H1 (cell line): ENCODE data around the gene DNAAF8. TPM values are rescaled to one million over a fixed set of nuclear protein-coding genes. Genes with fewer than 3 reads are reported as not detected.
A peak's percentile ranks its signal among the peaks of the same experiment; 100 is the strongest.

Experiments used
- CTCF ChIA-PET: fragments of 300-600 bp; sonication (Branson Sonifier 250); formaldehyde crosslinking; loops from one replicate; lab custom pipeline; 2021; ENCODE audit not compliant: partially characterized antibody; lab: Charles Lee
- POLR2A ChIA-PET: fragments of 300-600 bp; sonication (Branson Sonifier 250); formaldehyde crosslinking; loops from one replicate; lab custom pipeline; 2021; ENCODE audit warnings: inconsistent platforms; ENCODE audit not compliant: partially characterized antibody; lab: Charles Lee
- DNase-seq, 2 experiments: peaks; one replicate each; pipeline versions ENCODE4 v3.0.0 to v3.0.0-alpha.2; 2010 to 2022; ENCODE audit warnings: low spot score in 2 of 2, low read depth in 1 of 2, mixed read lengths in 1 of 2
- FAIRE-seq: peaks from 2 replicates; lab custom pipeline; 2011; peaks lifted over from hg19 to GRCh38; lab: Jason Lieb, UNC
- H2AFZ ChIP-seq: 2 replicates; pipeline ENCODE4 v1.8.1; 2012; ENCODE audit warnings: low read length, inconsistent platforms
- H2AK5ac ChIP-seq: 2 replicates; pipeline ENCODE4 v1.6.1; 2013; ENCODE audit warnings: low read depth, low read length
- H2BK120ac ChIP-seq: replicated peaks from 2 replicates; pipeline ENCODE3; 2013; ENCODE audit warnings: low read depth, low read length, inconsistent platforms
- H2BK12ac ChIP-seq: 2 replicates; pipeline ENCODE4 v1.6.1; 2013; ENCODE audit warnings: low read depth, low read length
- H2BK15ac ChIP-seq: 2 replicates; pipeline ENCODE4 v1.6.1; 2013; ENCODE audit warnings: low read length
- H2BK20ac ChIP-seq: 2 replicates; pipeline ENCODE4 v1.6.1; 2013; ENCODE audit warnings: low read length
- H2BK5ac ChIP-seq: 2 replicates; pipeline ENCODE4 v1.6.1; 2013; ENCODE audit warnings: low read depth, low read length
- H3K14ac ChIP-seq: 2 replicates; pipeline ENCODE4 v1.6.1; 2013; ENCODE audit warnings: inconsistent platforms; ENCODE audit not compliant: insufficient read length
- H3K18ac ChIP-seq: 2 replicates; pipeline ENCODE4 v1.6.1; 2013; ENCODE audit warnings: low read length; ENCODE audit errors: extremely low read depth
- H3K23ac ChIP-seq: 2 replicates; pipeline ENCODE4 v1.6.1; 2013; ENCODE audit warnings: inconsistent platforms; ENCODE audit not compliant: insufficient read length
- H3K23me2 ChIP-seq: 2 replicates; pipeline ENCODE4 v1.6.1; 2013; ENCODE audit warnings: low read depth, low read length
- H3K27ac ChIP-seq: 2 replicates; pipeline ENCODE4 v1.6.1; 2011; ENCODE audit warnings: low read depth, low read length, inconsistent platforms
- H3K27me3 ChIP-seq, 4 experiments: replicated peaks in 1 of 4; 1 replicate in 1 of 4; 2 replicates in 3 of 4; pipeline versions ENCODE4 v1.6.1 to v1.8.1; 2011 to 2013; ENCODE audit warnings: low read length in 3 of 4, mild to moderate bottlenecking in 3 of 4, inconsistent platforms in 2 of 4, mixed read lengths in 2 of 4, moderate library complexity in 1 of 4; ENCODE audit not compliant: control insufficient read depth in 3 of 4, insufficient read depth in 3 of 4; ENCODE audit errors: extremely low read depth in 1 of 4
- H3K36me3 ChIP-seq, 4 experiments: 2 replicates each; pipeline versions ENCODE4 v1.6.1 to v1.8.1; 2011 to 2013; ENCODE audit warnings: mild to moderate bottlenecking in 4 of 4, low read length in 3 of 4, moderate library complexity in 2 of 4, control low read depth in 1 of 4, inconsistent platforms in 1 of 4; ENCODE audit not compliant: insufficient read depth in 4 of 4, control insufficient read depth in 2 of 4
- H3K4ac ChIP-seq: replicated peaks from 2 replicates; pipeline ENCODE3; 2013; ENCODE audit warnings: low read length, low read depth, mixed read lengths, inconsistent platforms; ENCODE audit not compliant: insufficient read length
- H3K4me1 ChIP-seq, 4 experiments: replicated peaks in 1 of 4; 1 replicate in 1 of 4; 2 replicates in 3 of 4; pipeline versions ENCODE4 v1.6.1 to v1.8.1; 2011 to 2013; ENCODE audit warnings: low read length in 3 of 4, inconsistent platforms in 2 of 4, mixed read lengths in 1 of 4; ENCODE audit not compliant: insufficient read depth in 4 of 4, control insufficient read depth in 3 of 4
- H3K4me2 ChIP-seq, 2 experiments: 2 replicates each; pipeline versions ENCODE4 v1.6.1 to v1.8.1; 2011 to 2013; ENCODE audit warnings: low read depth in 2 of 2, low read length in 2 of 2, control low read depth in 1 of 2, inconsistent platforms in 1 of 2, mild to moderate bottlenecking in 1 of 2; ENCODE audit not compliant: insufficient read depth in 1 of 2
- H3K4me3 ChIP-seq, 4 experiments: fragments of 200-600, 300-600 bp in 1 of 4; sonication (generic), shearing (Covaris generic), sonication (Bioruptor Twin) in 1 of 4; 2 replicates each; pipeline versions ENCODE4 v1.5.1 to v1.8.1; 2011 to 2016; ENCODE audit warnings: low read length in 4 of 4, low read depth in 3 of 4, control low read depth in 2 of 4, inconsistent platforms in 2 of 4, mild to moderate bottlenecking in 2 of 4, mixed read lengths in 1 of 4, moderate library complexity in 1 of 4; ENCODE audit not compliant: insufficient read depth in 2 of 4; ENCODE audit errors: extremely low read depth in 1 of 4
- H3K56ac ChIP-seq: replicated peaks from 2 replicates; pipeline ENCODE3; 2013; ENCODE audit warnings: low read depth, mild to moderate bottlenecking, mixed read lengths, low read length, inconsistent platforms; ENCODE audit not compliant: insufficient read length
- H3K79me1 ChIP-seq: 2 replicates; pipeline ENCODE4 v1.6.1; 2013; ENCODE audit warnings: low read depth, low read length, control low read depth
- H3K79me2 ChIP-seq, 2 experiments: 2 replicates each; pipeline versions ENCODE4 v1.6.1 to v1.8.1; 2012 to 2013; ENCODE audit warnings: low read length in 2 of 2, mild to moderate bottlenecking in 2 of 2, inconsistent platforms in 1 of 2; ENCODE audit not compliant: insufficient read depth in 2 of 2, control insufficient read depth in 1 of 2
- H3K9ac ChIP-seq, 4 experiments: replicated peaks in 1 of 4; 1 replicate in 1 of 4; 2 replicates in 3 of 4; pipeline versions ENCODE4 v1.6.1 to v1.8.1; 2011 to 2013; ENCODE audit warnings: low read depth in 3 of 4, low read length in 3 of 4, control low read depth in 2 of 4, mild to moderate bottlenecking in 2 of 4, moderate library complexity in 2 of 4, inconsistent platforms in 1 of 4; ENCODE audit errors: extremely low read depth in 1 of 4
- H3K9me3 ChIP-seq, 2 experiments: 2 replicates each; pipeline versions ENCODE4 v1.6.1 to v1.8.1; 2012 to 2013; ENCODE audit warnings: mild to moderate bottlenecking in 2 of 2, moderate library complexity in 2 of 2, control low read depth in 1 of 2, inconsistent platforms in 1 of 2, low read depth in 1 of 2, low read length in 1 of 2, mixed read lengths in 1 of 2; ENCODE audit not compliant: insufficient read depth in 2 of 2
- H4K20me1 ChIP-seq, 2 experiments: replicated peaks in 1 of 2; 2 replicates each; pipeline versions ENCODE3 to v1.8.1; 2011 to 2013; ENCODE audit warnings: inconsistent platforms in 2 of 2, low read length in 2 of 2, mild to moderate bottlenecking in 1 of 2; ENCODE audit not compliant: insufficient read depth in 2 of 2, control insufficient read depth in 1 of 2
- H4K5ac ChIP-seq: 2 replicates; pipeline ENCODE4 v1.6.1; 2013; ENCODE audit warnings: low read length, low read depth, mixed read lengths, inconsistent platforms; ENCODE audit not compliant: insufficient read length
- H4K8ac ChIP-seq: 2 replicates; pipeline ENCODE4 v1.8.0; 2013; ENCODE audit warnings: mild to moderate bottlenecking, moderate library complexity, low read length, inconsistent platforms; ENCODE audit not compliant: insufficient read depth; ENCODE audit errors: extremely low read depth
- H4K91ac ChIP-seq: replicated peaks from 2 replicates; pipeline ENCODE3; 2013; ENCODE audit warnings: low read length, mixed read lengths, inconsistent platforms; ENCODE audit not compliant: insufficient read length
- CBX8 ChIP-seq: fragments of 300-800, 300-1000 bp; sonication (generic); IDR thresholded peaks from 2 replicates; pipeline ENCODE4 v1.7.1; 2016; ENCODE audit warnings: low read depth, low read length, borderline replicate concordance
- POLR2AphosphoS5 ChIP-seq: IDR thresholded peaks from 2 replicates; pipeline ENCODE4 v1.6.1; 2011; ENCODE audit warnings: low read depth, low read length
- WGBS, 2 experiments: shearing (Covaris generic) in 1 of 2; methylation state at CpG; one replicate each; pipeline versions ENCODE4 v1.1.6 to v1.1.7; 2013 to 2015; ENCODE audit warnings: low lambda C conversion rate in 2 of 2, mixed read lengths in 2 of 2, inconsistent platforms in 1 of 2, low coverage in 1 of 2, missing lambda C conversion rate in 1 of 2; ENCODE audit not compliant: insufficient replicate concordance in 2 of 2, insufficient coverage in 1 of 2, insufficient read length in 1 of 2; ENCODE audit errors: extremely low coverage in 1 of 2, missing lambda C conversion rate in 1 of 2; 5-methylcytosine and 5-hydroxymethylcytosine counted together
- polyA plus RNA-seq, 7 experiments: library from polyadenylated mRNA; depleted of rRNA in 3 of 7; stranded (reverse) in 5 of 7; unstranded in 2 of 7; fragments of >200 nt in 5 of 7; fragments of 200-250 nt in 2 of 7; gene quantifications; 1 replicate in 5 of 7; 2 replicates in 1 of 7; 4 replicates in 1 of 7; pipeline versions ENCODE4 v1.2.1 to v1.2.3, GENCODE V29; 2011 to 2013; ENCODE audit warnings: missing spikeins in 2 of 7, mixed read lengths in 2 of 7
- total RNA-seq: library from RNA; stranded (reverse); fragmentation: NEBNext Ultra II Directional; extraction: Animal tissue kit (Norgen Biotek cat#: 25700); gene quantifications from 2 replicates; pipeline ENCODE4 v1.2.1, GENCODE V29; 2021

Gene DNAAF8
- total and polyA plus RNA-seq, 2 of the 8 experiments (the other 6 are each of a cell fraction or from before 2014, with no cell fraction given) = 0.39 TPM; not detected in 1

GRCh38 chr16:4689864-4690704 lies 44.3 kb upstream of the DNAAF8 start:
- FAIRE-seq = no peak
- Histone ChIP-seq H3K79me2 (peaks cover 0 to 2% of the 10 kb centered on the region in 2 experiments; a peak in 1 of 4 replicates), H3K4me3 (no peak overlapping the region), H2BK5ac (no peak overlapping the region), H3K56ac (no peak overlapping the region), H3K4me1 (peaks cover 0 to 7% (median 5%) of the 10 kb centered on the region in 4 experiments; a peak in 4 of 7 replicates), H3K79me1 (no peaks in the 10 kb centered on the region), H3K4ac (no peak overlapping the region), H2BK120ac (no peak overlapping the region), H3K9me3 (no peaks in the 10 kb centered on the region), H2BK20ac (no peak overlapping the region), H3K27me3 (no peaks in the 10 kb centered on the region), H3K18ac (no peak overlapping the region), H4K91ac (no peak overlapping the region), H3K4me2 (no peak overlapping the region), H2BK12ac (no peak overlapping the region), H3K36me3 (peaks cover 0 to 4% (median under 1%) of the 10 kb centered on the region in 4 experiments; a peak in 4 of 8 replicates), H4K20me1 (peaks cover 0 to 10% of the 10 kb centered on the region in 2 experiments), H2BK15ac (no peak overlapping the region), H2AFZ (no peak overlapping the region), H4K8ac (no peak overlapping the region), H4K5ac (no peak overlapping the region), H3K14ac (no peak overlapping the region), H3K27ac (no peak overlapping the region), H3K23ac (no peak overlapping the region), H2AK5ac (no peak overlapping the region), H3K9ac (no peak overlapping the region), H3K23me2 (peaks cover 8% of the 10 kb centered on the region; the same call in 1 of the 2 replicates)
- ChIA-PET CTCF (interaction anchor here (0.6 to 2.6 kb wide), 4 partner anchors 8 to 440 kb away, joined by 3 to 17 read pairs (median 4); no protein-coding TSS in a partner anchor), POLR2A (interaction anchor here (1.0 to 1.3 kb wide), 2 partner anchors 10 to 34 kb away, joined by 3 read pairs; no protein-coding TSS in a partner anchor)
- WGBS, 2 experiments = 91% methylated on average over 25 of the region's 31 CpGs; no CpG with 5 or more reads in 1 of the 2 experiments
- peak; percentile 56; the same call in 1 of the 2 replicates for TF ChIP-seq POLR2AphosphoS5
- TF ChIP-seq CBX8 = no peak
- no peak for DNase-seq
